OCI-LY1 (cell line): Measurements from ENCODE around the gene PKD1L1.

Experiments used
- EZH2 ChIP-seq: fragments of 200-600 bp; sonication (generic), shearing (Covaris generic); IDR thresholded peaks from 2 replicates; pipeline ENCODE4 v1.8.0; 2017; ENCODE audit warnings: borderline replicate concordance, mixed run types, mild to moderate bottlenecking, antibody characterized with exemption, low read length, moderate library complexity, mixed read lengths
- TF ChIP-seq, protein P1 (sequence below): fragments of 200-600 bp; sonication (generic), shearing (Covaris generic); IDR thresholded peaks from 2 replicates; pipeline ENCODE4 v1.5.1; 2017; ENCODE audit warnings: mild to moderate bottlenecking, antibody characterized with exemption, low read length, moderate library complexity, mixed read lengths

DNA sequence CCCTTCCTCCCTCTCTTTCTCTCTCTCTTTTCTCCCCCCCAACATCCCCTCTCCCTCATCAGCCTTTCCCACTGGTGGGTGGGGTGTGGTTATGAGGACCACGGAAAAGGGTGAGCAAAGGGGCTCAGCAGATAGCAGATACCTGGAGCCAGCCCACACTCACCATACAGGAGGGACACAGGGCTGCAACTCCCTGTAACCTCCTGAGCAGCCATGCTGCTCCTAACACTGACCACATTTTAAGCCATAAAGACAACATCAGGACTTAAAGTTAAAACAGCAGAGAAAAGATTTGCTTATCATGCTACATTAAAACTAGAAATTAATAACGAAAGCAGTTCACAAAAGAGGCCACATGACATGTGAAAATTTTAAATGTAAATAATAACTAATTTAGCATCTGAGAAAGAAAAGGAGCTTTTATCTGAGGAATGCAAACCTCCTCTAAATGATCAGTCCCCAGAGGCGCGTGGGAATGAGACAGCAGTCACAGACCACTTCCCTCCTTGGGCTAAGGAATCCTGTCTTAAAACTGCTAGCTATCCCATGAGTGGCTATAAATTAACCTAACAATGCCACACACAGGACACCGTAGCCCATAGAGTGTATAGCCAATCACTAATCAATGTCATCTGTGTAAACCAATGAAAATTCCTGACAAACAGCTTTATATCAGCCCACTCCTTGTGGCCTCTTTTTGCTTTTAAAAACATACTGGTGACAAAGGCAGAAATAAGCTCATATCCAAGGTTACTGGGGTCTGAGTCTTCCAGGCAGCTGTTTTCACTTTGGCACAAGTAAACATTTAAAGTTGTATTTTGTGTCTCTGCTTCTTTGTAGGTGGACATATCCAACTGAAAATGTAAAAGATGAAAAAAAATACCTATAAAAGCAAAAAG is 33.3 kb downstream of the PKD1L1 start:
- TF ChIP-seq, protein P1, sequence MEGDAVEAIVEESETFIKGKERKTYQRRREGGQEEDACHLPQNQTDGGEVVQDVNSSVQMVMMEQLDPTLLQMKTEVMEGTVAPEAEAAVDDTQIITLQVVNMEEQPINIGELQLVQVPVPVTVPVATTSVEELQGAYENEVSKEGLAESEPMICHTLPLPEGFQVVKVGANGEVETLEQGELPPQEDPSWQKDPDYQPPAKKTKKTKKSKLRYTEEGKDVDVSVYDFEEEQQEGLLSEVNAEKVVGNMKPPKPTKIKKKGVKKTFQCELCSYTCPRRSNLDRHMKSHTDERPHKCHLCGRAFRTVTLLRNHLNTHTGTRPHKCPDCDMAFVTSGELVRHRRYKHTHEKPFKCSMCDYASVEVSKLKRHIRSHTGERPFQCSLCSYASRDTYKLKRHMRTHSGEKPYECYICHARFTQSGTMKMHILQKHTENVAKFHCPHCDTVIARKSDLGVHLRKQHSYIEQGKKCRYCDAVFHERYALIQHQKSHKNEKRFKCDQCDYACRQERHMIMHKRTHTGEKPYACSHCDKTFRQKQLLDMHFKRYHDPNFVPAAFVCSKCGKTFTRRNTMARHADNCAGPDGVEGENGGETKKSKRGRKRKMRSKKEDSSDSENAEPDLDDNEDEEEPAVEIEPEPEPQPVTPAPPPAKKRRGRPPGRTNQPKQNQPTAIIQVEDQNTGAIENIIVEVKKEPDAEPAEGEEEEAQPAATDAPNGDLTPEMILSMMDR = no peak
- no peak for TF ChIP-seq EZH2
